Measurements from ENCODE around the gene APOO. TPM values are rescaled to one million over a fixed set of nuclear protein-coding genes. Genes with fewer than 3 reads are reported as not detected.

APOO gene
- total and polyA plus RNA-seq, 2 experiments from 2014 or later, result 32.8 to 72.4 TPM

- TF ChIP-seq ZNF114 (CRISPR knock-in tag; IDR thresholded peaks at IDR 0.05), result no peak
These were observed 45.5 kb upstream of the APOO start (continued) for GRCh38 chrX:23952984-23953907.

- H3K9me3 Mint-ChIP-seq, result no peaks in the 10 kb centered on the region
- peaks cover 10% of the 10 kb centered on the region for H3K4me1 ChIP-seq (ENCODE audit: insufficient read depth)
- no peaks in the 10 kb centered on the region for H3K27me3 ChIP-seq (ENCODE audit: insufficient read depth)
- no peak overlapping the region for H2AFZ ChIP-seq
- ATAC-seq, result no peak
- H3K4me2 ChIP-seq, result 0 out of 2 replicates have a peak overlapping the region, but pooled peaks have one; percentile 14
- DNase-seq (ENCODE audit: low spot score), result no peak
- H3K9me2 ChIP-seq (ENCODE audit: insufficient read depth), result no peaks in the 10 kb centered on the region
- no peaks in the 10 kb centered on the region for H3K36me3 ChIP-seq (ENCODE audit: insufficient read depth)
- no peaks in the 10 kb centered on the region for H4K20me1 ChIP-seq (replicated peaks; ENCODE audit: insufficient read depth)
- no peak overlapping the region for H3K27ac Mint-ChIP-seq
- no peaks in the 10 kb centered on the region for H3K27me3 Mint-ChIP-seq (ENCODE audit: insufficient read depth, low read depth, poor library complexity)
- H3F3A ChIP-seq (replicated peaks; ENCODE audit: low read depth), result no peaks in the 10 kb centered on the region
- H3K4me3 Mint-ChIP-seq, result no peak overlapping the region
- no peak overlapping the region for H3K4me3 ChIP-seq
- H3K36me3 Mint-ChIP-seq (ENCODE audit: low read depth), result no peaks in the 10 kb centered on the region; the same call in 2 of the 3 replicates
- no peak overlapping the region for H3K27ac ChIP-seq (ENCODE audit: low read depth)
- peaks cover 28% of the 10 kb centered on the region for H3K4me1 Mint-ChIP-seq
- no peaks in the 10 kb centered on the region for H3K79me2 ChIP-seq (replicated peaks; ENCODE audit: insufficient read depth)
- no peak for TF ChIP-seq ZNF114 (CRISPR knock-in tag; IDR thresholded peaks at IDR 0.05)
- TF ChIP-seq EZH2 (IDR thresholded peaks at IDR 0.05; ENCODE audit: low read depth, unreplicated experiment), result no peak
- no peak for TF ChIP-seq STAT1 (IDR thresholded peaks at IDR 0.05; ENCODE audit: unreplicated experiment)
- TF ChIP-seq REST (IDR thresholded peaks at IDR 0.05; ENCODE audit: unreplicated experiment), result no peak
- no peak for TF ChIP-seq CREB1 (CRISPR knock-in tag; IDR thresholded peaks at IDR 0.05; ENCODE audit: low read depth)
- TF ChIP-seq NANOG (IDR thresholded peaks at IDR 0.05; ENCODE audit: borderline replicate concordance), result no peak
- no peak for TF ChIP-seq CTCF (conservative IDR thresholded peaks at IDR 0.05; ENCODE audit: low read depth in 2 of 2)
- TF ChIP-seq POLR2AphosphoS5 (IDR thresholded peaks at IDR 0.05; ENCODE audit: low read depth), result no peak
- no peak for TF ChIP-seq ZNF462 (CRISPR knock-in tag; IDR thresholded peaks at IDR 0.05)
- TF ChIP-seq EZH2phosphoT487 (IDR thresholded peaks at IDR 0.05; ENCODE audit: unreplicated experiment), result no peak
- TF ChIP-seq ETS1 (IDR thresholded peaks at IDR 0.05), result no peak
These were observed 44.7 kb upstream of the APOO start for GRCh38 chrX:23952391-23952790.
